ENCODE results near the gene FAM174A.

Gene FAM174A

DNA sequence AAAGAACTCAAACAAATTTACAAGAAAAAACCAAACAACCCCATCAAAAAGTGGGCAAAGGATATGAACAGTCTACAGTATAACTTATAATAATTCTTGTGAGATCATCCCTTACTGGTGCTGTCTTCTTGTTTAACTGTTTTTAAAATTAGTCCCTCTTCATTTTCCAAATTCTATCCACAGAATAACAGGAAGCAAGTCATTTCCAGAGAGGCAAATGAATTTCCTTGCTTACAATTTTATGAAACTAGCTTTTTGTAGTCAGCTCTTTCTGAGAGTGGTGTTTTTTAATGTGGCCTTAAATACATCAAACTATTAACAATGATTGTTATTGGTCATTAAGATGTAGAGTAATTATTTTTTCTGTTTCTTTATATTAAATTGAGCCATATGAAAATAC, 40.6 kb downstream of the FAM174A start:
- no peak overlapping the region for H3K27ac ChIP-seq (ENCODE audit: low read depth, low read length, severe bottlenecking)
- H3K9me3 ChIP-seq (ENCODE audit: control insufficient read depth, low read length), result no peaks in the 10 kb centered on the region
- H3K4me1 ChIP-seq (ENCODE audit: control insufficient read depth, insufficient read depth, low read length, poor library complexity, severe bottlenecking), result no peaks in the 10 kb centered on the region
- no peaks in the 10 kb centered on the region for H3K36me3 ChIP-seq (ENCODE audit: control insufficient read depth, insufficient read depth, low read length)
- H3K4me3 ChIP-seq (ENCODE audit: extremely low read depth, insufficient read depth, low read length, poor library complexity, severe bottlenecking), result no peak overlapping the region

DNA sequence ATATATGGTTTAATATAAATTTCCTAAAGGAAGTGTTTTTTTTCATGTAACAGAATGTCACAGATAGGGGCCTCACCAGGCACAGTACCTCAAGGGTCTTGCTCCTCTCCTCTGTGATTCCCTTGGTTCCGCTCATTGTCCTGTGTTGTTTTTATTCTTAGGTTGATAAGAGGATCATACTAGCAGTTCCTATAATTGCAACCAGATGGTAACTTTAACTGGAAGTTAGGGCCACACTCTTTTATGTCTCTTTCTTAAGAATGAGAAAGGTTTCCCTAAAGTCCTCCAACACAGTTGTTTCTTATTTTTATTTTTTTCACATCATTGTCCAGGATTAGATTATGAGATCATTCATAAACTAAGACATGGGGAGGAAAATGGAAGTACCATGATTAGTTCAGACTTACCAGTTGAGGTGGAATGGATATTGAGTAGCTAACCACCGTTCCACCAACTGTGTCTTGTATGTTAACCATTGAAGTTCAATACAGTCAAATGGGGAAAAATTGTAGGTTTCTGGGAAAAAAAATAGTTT, 41.1 kb downstream of the FAM174A start:
- no CpG with 5 or more reads among the region's 2 CpGs for WGBS, 2 experiments (ENCODE audit: insufficient coverage in 2 of 2)

DNA sequence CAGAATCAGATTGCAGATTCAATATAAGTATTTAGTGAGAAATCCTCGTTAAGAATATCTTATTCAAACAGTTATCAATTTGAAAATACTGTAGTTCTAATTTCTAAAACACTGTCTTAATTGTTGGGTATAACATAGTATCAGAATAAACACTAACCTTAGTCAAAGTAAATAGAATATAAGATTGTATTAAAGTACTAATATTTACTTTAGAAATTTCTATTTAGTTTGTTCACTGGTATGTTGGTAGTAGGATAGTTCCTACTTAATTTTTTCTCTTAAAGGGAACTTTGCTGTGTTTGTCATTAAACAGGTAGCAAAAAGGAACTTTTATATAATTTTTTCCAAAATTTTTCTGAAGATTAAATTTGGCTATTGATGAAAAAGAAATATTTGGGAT, 42.3 kb downstream of the FAM174A start:
- H3K9me3 ChIP-seq (ENCODE audit: control insufficient read depth, low read length), result no peaks in the 10 kb centered on the region
- whole genome bisulfite sequencing, 2 experiments (ENCODE audit: insufficient coverage in 2 of 2), result no CpG with 5 or more reads among the region's 1 CpG
- H3K4me3 ChIP-seq (ENCODE audit: extremely low read depth, insufficient read depth, low read length, poor library complexity, severe bottlenecking), result no peak overlapping the region
- no peaks in the 10 kb centered on the region for H3K4me1 ChIP-seq (ENCODE audit: control insufficient read depth, insufficient read depth, low read length, poor library complexity, severe bottlenecking)
- no peak overlapping the region for H3K27ac ChIP-seq (ENCODE audit: low read depth, low read length, severe bottlenecking)
- no peaks in the 10 kb centered on the region for H3K36me3 ChIP-seq (ENCODE audit: control insufficient read depth, insufficient read depth, low read length)

More for the DNA sequence above, 41.1 kb downstream of the FAM174A start:
- Histone ChIP-seq H3K27ac (ENCODE audit: low read depth, low read length, severe bottlenecking) (no peak overlapping the region), H3K4me3 (ENCODE audit: extremely low read depth, insufficient read depth, low read length, poor library complexity, severe bottlenecking) (no peak overlapping the region), H3K36me3 (ENCODE audit: control insufficient read depth, insufficient read depth, low read length) (no peaks in the 10 kb centered on the region), H3K9me3 (ENCODE audit: control insufficient read depth, low read length) (no peaks in the 10 kb centered on the region), H3K4me1 (ENCODE audit: control insufficient read depth, insufficient read depth, low read length, poor library complexity, severe bottlenecking) (no peaks in the 10 kb centered on the region)

DNA sequence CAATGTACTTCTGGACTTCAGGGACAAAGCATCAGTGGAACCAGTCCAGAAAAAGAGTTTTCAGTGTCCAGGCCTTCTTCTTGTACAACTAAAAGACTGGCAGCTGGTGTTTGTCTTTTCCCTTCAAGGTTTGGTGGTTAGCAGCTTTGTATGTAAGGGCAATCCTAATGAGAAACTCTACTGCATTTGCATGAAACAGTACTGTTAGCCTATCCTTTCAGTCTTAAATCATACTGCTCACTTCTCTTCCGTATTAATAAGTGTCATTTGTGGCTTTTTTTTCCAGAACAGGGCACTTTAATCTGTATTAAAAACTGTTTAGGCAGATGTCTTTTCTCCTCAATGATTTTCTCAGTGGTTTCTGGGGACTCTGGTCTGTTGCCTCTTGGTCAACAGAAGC, 48.9 kb downstream of the FAM174A start:
- H3K9me3 ChIP-seq (ENCODE audit: control insufficient read depth, low read length), result no peaks in the 10 kb centered on the region
- no peaks in the 10 kb centered on the region for H3K36me3 ChIP-seq (ENCODE audit: control insufficient read depth, insufficient read depth, low read length)
- no peak overlapping the region for H3K4me3 ChIP-seq (ENCODE audit: extremely low read depth, insufficient read depth, low read length, poor library complexity, severe bottlenecking)
- H3K4me1 ChIP-seq (ENCODE audit: control insufficient read depth, insufficient read depth, low read length, poor library complexity, severe bottlenecking), result no peaks in the 10 kb centered on the region
- no peak overlapping the region for H3K27ac ChIP-seq (ENCODE audit: low read depth, low read length, severe bottlenecking)
- WGBS, 2 experiments (ENCODE audit: insufficient coverage in 2 of 2), result 86% methylated on average over 1 of the region's 1 CpG; no CpG with 5 or more reads in 1 of the 2 experiments

DNA sequence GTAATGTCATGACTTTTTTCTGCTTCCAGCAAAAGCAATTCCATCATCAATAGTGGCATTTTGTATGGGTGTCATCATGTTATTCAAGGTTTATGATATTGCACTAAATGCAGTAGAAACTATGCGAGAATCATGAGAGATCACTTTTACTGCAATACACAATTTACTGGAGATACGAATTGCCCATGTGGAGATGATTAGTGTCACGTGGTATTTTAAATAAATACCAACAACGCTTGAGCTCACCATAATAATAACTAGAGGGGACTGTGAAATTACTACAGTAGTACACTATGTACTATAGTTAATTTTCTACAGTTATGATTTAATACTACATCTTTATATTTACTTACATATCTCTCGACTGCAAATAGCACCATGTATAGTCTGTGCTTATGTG, 49.7 kb downstream of the FAM174A start:
- Histone ChIP-seq H3K36me3 (ENCODE audit: control insufficient read depth, insufficient read depth, low read length) (no peaks in the 10 kb centered on the region), H3K4me1 (ENCODE audit: control insufficient read depth, insufficient read depth, low read length, poor library complexity, severe bottlenecking) (no peaks in the 10 kb centered on the region), H3K9me3 (ENCODE audit: control insufficient read depth, low read length) (no peaks in the 10 kb centered on the region), H3K27ac (ENCODE audit: low read depth, low read length, severe bottlenecking) (no peak overlapping the region), H3K4me3 (ENCODE audit: extremely low read depth, insufficient read depth, low read length, poor library complexity, severe bottlenecking) (no peak overlapping the region)
- no CpG with 5 or more reads among the region's 5 CpGs for WGBS, 2 experiments (ENCODE audit: insufficient coverage in 2 of 2)

DNA sequence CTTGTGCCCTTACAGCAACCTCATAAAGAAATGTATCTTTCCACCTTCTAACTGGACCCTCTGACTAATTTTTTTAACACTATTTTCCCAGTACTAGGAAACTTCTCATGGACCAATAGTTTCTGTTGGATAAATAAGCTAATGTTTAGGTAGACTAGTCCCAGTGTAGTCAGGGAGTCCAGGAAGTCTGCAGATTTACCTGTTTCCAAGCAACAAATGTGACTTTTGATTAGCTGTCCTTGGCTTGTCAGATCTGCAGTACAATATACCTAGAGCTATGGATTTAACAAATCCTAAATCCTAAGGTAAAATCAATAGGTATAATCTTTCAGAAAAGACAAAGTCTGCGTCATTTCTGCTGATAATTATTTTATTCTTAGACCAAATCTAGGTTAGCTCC, 55.7 kb downstream of the FAM174A start:
- Histone ChIP-seq H3K4me3 (ENCODE audit: extremely low read depth, insufficient read depth, low read length, poor library complexity, severe bottlenecking) (no peak overlapping the region), H3K4me1 (ENCODE audit: control insufficient read depth, insufficient read depth, low read length, poor library complexity, severe bottlenecking) (peaks cover 4% of the 10 kb centered on the region), H3K27ac (ENCODE audit: low read depth, low read length, severe bottlenecking) (no peak overlapping the region), H3K36me3 (ENCODE audit: control insufficient read depth, insufficient read depth, low read length) (no peaks in the 10 kb centered on the region), H3K9me3 (ENCODE audit: control insufficient read depth, low read length) (no peaks in the 10 kb centered on the region)
- no CpG with 5 or more reads among the region's 1 CpG for WGBS, 2 experiments (ENCODE audit: insufficient coverage in 2 of 2)

DNA sequence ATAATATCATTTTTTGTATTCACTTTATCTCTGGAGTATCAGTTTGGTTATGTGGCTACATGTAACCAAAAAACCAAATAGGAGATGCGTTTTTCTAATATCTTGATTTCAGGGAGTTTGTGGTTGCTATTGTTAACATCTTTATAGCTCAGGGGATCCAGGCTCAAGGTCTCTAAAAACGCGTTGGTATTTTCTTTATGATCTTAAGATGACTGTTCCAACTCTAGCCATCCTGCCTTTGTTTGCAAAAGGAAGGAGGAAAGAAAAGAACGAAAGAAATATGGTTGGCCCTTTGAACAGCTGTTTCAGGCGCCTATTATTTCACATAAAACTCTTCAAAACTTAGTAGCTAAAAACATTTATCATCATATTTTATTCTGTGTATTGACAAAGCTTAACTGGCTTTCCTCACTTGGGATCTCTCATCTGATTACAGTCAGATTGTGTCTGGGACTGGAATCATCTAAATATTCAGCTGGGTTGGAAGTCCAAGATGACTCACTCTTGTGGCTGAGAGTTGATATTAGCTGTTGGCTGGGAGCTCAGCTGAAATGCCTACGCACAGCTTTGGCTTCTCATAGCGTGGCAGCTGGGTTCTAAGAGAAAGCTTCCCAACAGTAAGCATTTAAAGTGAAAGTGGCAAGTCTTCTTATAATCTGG, 60.1 kb downstream of the FAM174A start:
- H3K4me3 ChIP-seq (ENCODE audit: extremely low read depth, insufficient read depth, low read length, poor library complexity, severe bottlenecking), result no peak overlapping the region
- 86% methylated on average over 5 of the region's 7 CpGs; no CpG with 5 or more reads in 1 of the 2 experiments for WGBS, 2 experiments (ENCODE audit: insufficient coverage in 2 of 2)
- no peak overlapping the region for H3K27ac ChIP-seq (ENCODE audit: low read depth, low read length, severe bottlenecking)
- no peaks in the 10 kb centered on the region for H3K36me3 ChIP-seq (ENCODE audit: control insufficient read depth, insufficient read depth, low read length)
- H3K4me1 ChIP-seq (ENCODE audit: control insufficient read depth, insufficient read depth, low read length, poor library complexity, severe bottlenecking), result peaks cover 4% of the 10 kb centered on the region
- H3K9me3 ChIP-seq (ENCODE audit: control insufficient read depth, low read length), result no peaks in the 10 kb centered on the region

DNA sequence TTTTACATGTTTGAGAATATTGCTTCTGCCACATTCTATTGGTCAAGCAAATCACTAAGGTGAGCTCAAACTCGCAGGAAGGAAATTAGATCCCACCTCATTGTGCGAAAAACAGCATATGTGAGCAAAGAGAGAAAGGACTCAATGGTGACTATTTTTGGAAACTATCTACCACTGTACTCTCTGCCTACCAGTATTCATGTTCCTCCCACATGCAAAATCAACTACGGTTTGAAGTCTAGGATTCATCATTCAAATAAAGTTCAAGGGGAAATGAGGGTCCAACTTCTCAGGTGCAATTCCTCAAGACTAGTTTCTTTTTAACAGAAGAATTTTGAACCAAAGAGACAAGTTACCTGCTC, 60.6 kb downstream of the FAM174A start:
- Histone ChIP-seq H3K9me3 (ENCODE audit: control insufficient read depth, low read length) (no peaks in the 10 kb centered on the region), H3K4me1 (ENCODE audit: control insufficient read depth, insufficient read depth, low read length, poor library complexity, severe bottlenecking) (peaks cover 4% of the 10 kb centered on the region), H3K4me3 (ENCODE audit: extremely low read depth, insufficient read depth, low read length, poor library complexity, severe bottlenecking) (no peak overlapping the region), H3K27ac (ENCODE audit: low read depth, low read length, severe bottlenecking) (no peak overlapping the region), H3K36me3 (ENCODE audit: control insufficient read depth, insufficient read depth, low read length) (no peaks in the 10 kb centered on the region)
- 80 to 100% methylated on average over 1 of the region's 3 CpGs for WGBS, 2 experiments (ENCODE audit: insufficient coverage in 2 of 2)

DNA sequence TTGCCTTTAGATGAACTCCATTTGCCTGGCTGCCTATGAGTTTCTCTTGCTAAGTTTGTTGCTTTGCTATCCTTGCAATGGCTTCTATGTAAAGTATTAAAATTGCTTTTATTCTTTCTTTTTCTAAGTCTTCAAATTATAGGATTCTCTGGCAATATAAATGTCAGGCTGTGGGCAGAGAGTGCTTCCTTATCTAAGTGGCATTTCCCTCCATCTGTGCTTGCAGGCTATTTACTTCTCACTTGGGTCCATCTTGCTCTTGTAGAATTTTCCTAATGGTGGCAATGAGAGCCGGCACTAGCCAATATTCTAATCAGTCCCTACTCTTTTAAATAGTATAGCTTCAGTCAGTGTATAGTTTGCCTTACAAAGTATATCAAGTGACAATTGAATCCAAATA, 63.3 kb downstream of the FAM174A start:
- Histone ChIP-seq H3K27ac (ENCODE audit: low read depth, low read length, severe bottlenecking) (no peak overlapping the region), H3K36me3 (ENCODE audit: control insufficient read depth, insufficient read depth, low read length) (no peaks in the 10 kb centered on the region), H3K4me1 (ENCODE audit: control insufficient read depth, insufficient read depth, low read length, poor library complexity, severe bottlenecking) (peaks cover 4% of the 10 kb centered on the region), H3K9me3 (ENCODE audit: control insufficient read depth, low read length) (no peaks in the 10 kb centered on the region), H3K4me3 (ENCODE audit: extremely low read depth, insufficient read depth, low read length, poor library complexity, severe bottlenecking) (no peak overlapping the region)
- no CpG with 5 or more reads among the region's 1 CpG for WGBS, 2 experiments (ENCODE audit: insufficient coverage in 2 of 2)

DNA sequence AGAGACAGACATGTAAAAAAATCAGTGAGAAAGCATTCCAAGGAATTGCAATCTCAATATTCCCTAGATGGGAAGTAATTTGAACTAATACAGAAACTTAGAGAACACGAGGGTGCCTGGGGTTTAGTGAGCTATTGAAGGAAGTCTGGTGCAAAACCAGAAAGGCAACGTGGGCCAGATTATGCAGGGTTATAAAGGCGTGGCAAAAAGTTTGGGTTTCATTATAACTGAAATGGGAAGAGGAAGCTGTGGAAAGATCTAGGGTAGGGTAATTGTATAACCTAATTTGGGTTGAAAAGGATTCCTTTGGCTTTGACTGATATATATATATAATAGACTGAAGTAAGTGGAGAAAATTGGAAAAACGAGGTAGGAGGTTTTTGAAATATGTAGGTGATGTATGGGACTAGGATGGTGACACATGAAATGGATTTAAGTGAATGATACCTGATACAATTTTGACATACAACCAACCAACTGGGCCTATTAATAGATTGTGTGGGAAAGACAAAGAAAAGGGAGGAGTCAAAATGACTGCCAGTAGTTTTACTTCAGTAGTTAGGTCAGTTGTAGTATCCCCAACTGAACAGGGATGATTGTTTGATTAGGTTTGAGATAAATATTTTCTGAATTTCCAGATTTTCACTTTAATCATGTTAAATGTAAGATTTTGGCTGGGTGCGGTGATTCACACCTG, 65.3 kb downstream of the FAM174A start:
- Histone ChIP-seq H3K9me3 (ENCODE audit: control insufficient read depth, low read length) (no peaks in the 10 kb centered on the region), H3K4me3 (ENCODE audit: extremely low read depth, insufficient read depth, low read length, poor library complexity, severe bottlenecking) (no peak overlapping the region), H3K4me1 (ENCODE audit: control insufficient read depth, insufficient read depth, low read length, poor library complexity, severe bottlenecking) (peaks cover 4% of the 10 kb centered on the region), H3K36me3 (ENCODE audit: control insufficient read depth, insufficient read depth, low read length) (no peaks in the 10 kb centered on the region), H3K27ac (ENCODE audit: low read depth, low read length, severe bottlenecking) (no peak overlapping the region)
- WGBS, 2 experiments (ENCODE audit: insufficient coverage in 2 of 2), result 83% methylated on average over 3 to 4 of the region's 5 CpGs

DNA sequence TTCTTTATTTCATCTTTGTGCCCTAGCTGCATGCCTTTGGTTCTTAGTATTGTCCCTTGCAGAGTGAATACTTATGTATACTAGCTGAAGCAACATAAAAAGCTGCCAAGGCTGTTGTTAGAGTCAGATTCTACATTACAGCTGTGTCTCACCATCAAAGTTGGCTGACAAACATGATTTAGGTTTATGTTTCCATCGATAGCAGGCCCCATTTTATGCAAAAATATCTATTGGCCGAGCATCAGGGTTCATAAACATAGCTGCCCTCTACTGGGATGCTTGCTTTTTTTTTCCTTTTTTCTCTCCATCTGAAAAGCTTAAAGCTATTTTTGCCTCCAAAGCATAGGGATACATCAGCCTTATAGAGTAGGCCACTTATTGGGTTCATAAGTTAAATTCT, 68.0 kb downstream of the FAM174A start:
- WGBS, 2 experiments (ENCODE audit: insufficient coverage in 2 of 2), result 100% methylated on average over 2 of the region's 2 CpGs
- H3K27ac ChIP-seq (ENCODE audit: low read depth, low read length, severe bottlenecking), result no peak overlapping the region
- no peak overlapping the region for H3K4me3 ChIP-seq (ENCODE audit: extremely low read depth, insufficient read depth, low read length, poor library complexity, severe bottlenecking)
- no peaks in the 10 kb centered on the region for H3K4me1 ChIP-seq (ENCODE audit: control insufficient read depth, insufficient read depth, low read length, poor library complexity, severe bottlenecking)
- H3K9me3 ChIP-seq (ENCODE audit: control insufficient read depth, low read length), result no peaks in the 10 kb centered on the region
- H3K36me3 ChIP-seq (ENCODE audit: control insufficient read depth, insufficient read depth, low read length), result no peaks in the 10 kb centered on the region
